ENCODE measurements around the gene TBL3.
A peak's percentile ranks its signal among the peaks of the same experiment; 100 is the strongest.

The TBL3 gene

DNA sequence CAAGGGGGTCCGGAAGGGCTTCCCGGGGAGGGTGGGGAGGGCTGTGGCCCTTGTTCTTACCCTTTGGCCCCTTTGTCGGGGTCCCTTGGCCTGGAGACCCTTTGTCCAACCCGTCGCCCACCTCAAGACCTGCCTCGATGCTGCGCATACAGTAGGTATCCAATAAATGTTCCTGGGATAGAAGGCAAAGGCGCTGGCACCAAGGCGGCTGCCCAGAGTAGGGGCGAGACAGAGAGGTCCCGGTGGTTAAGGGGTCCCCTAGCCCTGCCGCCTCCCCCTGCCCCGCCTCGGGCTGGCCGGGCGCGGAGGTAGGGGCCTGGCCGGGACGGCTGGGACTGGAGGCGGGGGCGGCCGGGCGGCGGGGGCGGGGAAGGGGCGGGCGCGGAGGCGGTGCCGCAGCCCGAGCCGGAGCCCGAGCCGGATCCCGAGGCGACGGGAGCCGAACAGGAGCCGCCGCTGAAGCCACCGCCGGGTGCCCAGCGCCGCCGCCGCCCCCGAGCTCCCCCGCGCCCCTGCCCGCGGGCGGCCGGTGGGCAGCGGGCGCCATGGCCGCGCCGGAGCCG is 54.7 kb downstream of the TBL3 start, which contains the start of gene NHERF2:
Gene NHERF2, plus strand, starts transcription at position 442 of the 563 bp plus-strand sequence. Its CDS starts 104 bp downstream, at position 546.
- H3K9me3 ChIP-seq (ENCODE audit: severe bottlenecking) = no peaks in the 10 kb centered on the region
- H3K4me3 ChIP-seq (ENCODE audit: severe bottlenecking) = peak within 1 kb of the TSS; percentile 62
- no peaks in the 10 kb centered on the region for H3K27me3 ChIP-seq (ENCODE audit: insufficient read depth, poor library complexity, severe bottlenecking)
- DNase-seq (ENCODE audit: low spot score) (no peak), ATAC-seq (ENCODE audit: low read depth) (no peak)
- TF ChIP-seq, protein P1, sequence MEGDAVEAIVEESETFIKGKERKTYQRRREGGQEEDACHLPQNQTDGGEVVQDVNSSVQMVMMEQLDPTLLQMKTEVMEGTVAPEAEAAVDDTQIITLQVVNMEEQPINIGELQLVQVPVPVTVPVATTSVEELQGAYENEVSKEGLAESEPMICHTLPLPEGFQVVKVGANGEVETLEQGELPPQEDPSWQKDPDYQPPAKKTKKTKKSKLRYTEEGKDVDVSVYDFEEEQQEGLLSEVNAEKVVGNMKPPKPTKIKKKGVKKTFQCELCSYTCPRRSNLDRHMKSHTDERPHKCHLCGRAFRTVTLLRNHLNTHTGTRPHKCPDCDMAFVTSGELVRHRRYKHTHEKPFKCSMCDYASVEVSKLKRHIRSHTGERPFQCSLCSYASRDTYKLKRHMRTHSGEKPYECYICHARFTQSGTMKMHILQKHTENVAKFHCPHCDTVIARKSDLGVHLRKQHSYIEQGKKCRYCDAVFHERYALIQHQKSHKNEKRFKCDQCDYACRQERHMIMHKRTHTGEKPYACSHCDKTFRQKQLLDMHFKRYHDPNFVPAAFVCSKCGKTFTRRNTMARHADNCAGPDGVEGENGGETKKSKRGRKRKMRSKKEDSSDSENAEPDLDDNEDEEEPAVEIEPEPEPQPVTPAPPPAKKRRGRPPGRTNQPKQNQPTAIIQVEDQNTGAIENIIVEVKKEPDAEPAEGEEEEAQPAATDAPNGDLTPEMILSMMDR (IDR thresholded peaks at IDR 0.05; ENCODE audit: poor library complexity, severe bottlenecking) = no peak
- H3K27ac ChIP-seq (ENCODE audit: poor library complexity, severe bottlenecking) = peak within 1 kb of the TSS; percentile 30
- peaks cover 4% of the 10 kb centered on the region for H3K4me1 ChIP-seq (ENCODE audit: insufficient read depth, poor library complexity, severe bottlenecking)
- H3K36me3 ChIP-seq (ENCODE audit: low read depth) = no peaks in the 10 kb centered on the region

DNA sequence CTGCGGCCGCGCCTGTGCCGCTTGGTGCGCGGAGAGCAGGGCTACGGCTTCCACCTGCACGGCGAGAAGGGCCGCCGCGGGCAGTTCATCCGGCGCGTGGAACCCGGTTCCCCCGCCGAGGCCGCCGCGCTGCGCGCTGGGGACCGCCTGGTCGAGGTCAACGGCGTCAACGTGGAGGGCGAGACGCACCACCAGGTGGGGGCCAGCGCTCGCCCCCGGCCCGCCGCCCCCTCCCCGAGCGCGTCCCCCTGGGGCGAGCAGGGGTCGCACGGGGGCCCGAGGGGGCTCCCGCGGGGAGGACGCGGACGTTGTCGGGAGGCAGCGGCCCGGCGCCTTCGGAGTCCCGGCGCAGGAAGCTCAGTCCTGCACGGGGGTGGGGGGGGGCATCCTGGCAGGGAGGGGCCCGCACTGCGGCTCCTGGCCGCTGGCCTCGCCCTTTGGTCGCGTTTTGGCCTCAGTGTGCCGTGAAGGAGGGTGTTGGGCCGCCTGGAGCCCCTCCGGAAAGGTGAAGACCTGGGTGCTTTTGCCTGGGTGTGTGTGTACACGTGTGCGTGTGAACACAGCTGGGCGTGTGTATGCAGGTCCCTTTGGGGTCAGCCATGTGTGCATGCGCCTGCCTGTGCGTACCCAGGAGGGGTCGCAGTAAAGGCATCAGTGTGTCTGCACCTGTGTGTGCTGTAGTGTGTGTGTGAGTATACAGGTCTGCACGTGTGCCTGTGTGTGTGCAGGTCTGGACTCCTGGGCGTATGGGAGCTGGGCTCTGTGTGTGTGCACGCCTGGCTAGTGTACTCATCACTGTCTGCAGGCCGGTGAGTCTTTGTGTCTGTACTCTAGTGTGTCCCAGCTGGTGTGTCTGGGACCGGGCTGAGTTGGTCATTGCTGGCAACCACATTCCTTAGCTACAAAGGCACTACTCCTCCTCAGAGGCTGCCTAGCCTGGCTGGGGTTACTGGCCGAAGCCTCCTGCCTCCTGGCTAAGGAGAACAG is 55.5 kb downstream of the TBL3 start:
- Histone ChIP-seq H3K27me3 (ENCODE audit: insufficient read depth, poor library complexity, severe bottlenecking) (no peaks in the 10 kb centered on the region), H3K4me1 (ENCODE audit: insufficient read depth, poor library complexity, severe bottlenecking) (peaks cover 4% of the 10 kb centered on the region), H3K9me3 (ENCODE audit: severe bottlenecking) (no peaks in the 10 kb centered on the region), H3K36me3 (ENCODE audit: low read depth) (no peaks in the 10 kb centered on the region), H3K4me3 (ENCODE audit: severe bottlenecking) (peak overlapping the region; percentile 62), H3K27ac (ENCODE audit: poor library complexity, severe bottlenecking) (peak overlapping the region; percentile 30)
- peak; percentile 28 for ATAC-seq (ENCODE audit: low read depth)
- TF ChIP-seq, protein P1 (IDR thresholded peaks at IDR 0.05; ENCODE audit: poor library complexity, severe bottlenecking) = no peak
- no peak for DNase-seq (ENCODE audit: low spot score)

DNA sequence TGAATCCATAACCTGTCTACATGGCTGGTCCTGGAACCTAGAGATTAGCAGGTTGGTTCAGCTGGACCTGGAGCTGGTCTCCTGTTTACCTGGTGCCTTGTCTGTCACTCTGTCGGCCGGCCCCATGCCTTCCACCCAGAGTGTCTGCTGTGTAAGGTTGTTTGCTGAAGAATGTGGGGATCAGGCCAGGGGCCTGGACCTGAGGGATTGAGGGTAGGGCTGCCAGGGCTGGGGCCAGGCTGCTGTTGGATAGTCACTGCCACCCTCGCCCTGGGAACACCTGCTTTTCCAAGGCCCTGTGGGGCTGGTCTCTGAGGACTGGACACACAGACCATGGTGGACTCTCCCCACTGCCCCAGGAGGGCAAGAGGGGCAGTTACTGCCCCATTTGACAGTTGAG is 56.3 kb downstream of the TBL3 start:
- DNase-seq (ENCODE audit: low spot score) = no peak
- TF ChIP-seq, protein P1 (IDR thresholded peaks at IDR 0.05; ENCODE audit: poor library complexity, severe bottlenecking) = no peak
- Histone ChIP-seq H3K27me3 (ENCODE audit: insufficient read depth, poor library complexity, severe bottlenecking) (no peaks in the 10 kb centered on the region), H3K27ac (ENCODE audit: poor library complexity, severe bottlenecking) (peak overlapping the region; percentile 30), H3K9me3 (ENCODE audit: severe bottlenecking) (no peaks in the 10 kb centered on the region), H3K4me1 (ENCODE audit: insufficient read depth, poor library complexity, severe bottlenecking) (peaks cover under 1% of the 10 kb centered on the region), H3K4me3 (ENCODE audit: severe bottlenecking) (no peak overlapping the region), H3K36me3 (ENCODE audit: low read depth) (no peaks in the 10 kb centered on the region)
- no peak for ATAC-seq (ENCODE audit: low read depth)

DNA sequence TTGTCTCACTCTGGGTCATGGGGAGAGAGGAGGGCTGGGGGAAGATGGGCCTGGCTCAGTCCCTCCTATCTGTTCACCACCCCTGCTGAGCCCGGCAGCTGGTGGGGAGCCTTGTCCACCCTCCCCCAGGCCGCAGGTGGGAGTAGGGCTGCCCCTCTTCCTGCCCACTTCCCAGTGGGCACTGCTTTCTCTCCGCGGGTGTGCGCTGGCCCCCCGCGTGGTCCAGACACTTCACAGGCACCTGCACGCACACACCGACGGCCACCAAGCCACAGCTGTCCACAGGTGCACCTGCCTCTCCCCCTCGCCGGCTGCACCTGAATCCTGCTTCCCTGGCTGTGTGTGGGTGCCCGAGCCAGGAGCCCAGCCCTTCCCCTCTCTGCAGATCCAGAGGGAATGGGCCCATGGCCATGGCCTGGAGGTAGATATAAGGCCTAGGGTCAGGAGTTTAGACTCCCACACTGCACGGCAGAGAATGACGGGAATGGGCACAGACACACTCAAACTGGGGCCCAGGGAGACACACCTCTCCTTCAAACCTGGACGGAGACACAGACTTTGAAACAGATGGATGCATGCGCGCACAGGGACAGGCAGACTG is 56.9 kb downstream of the TBL3 start:
- H3K4me1 ChIP-seq (ENCODE audit: insufficient read depth, poor library complexity, severe bottlenecking) = peaks cover 7% of the 10 kb centered on the region
- no peak overlapping the region for H3K27ac ChIP-seq (ENCODE audit: poor library complexity, severe bottlenecking)
- H3K27me3 ChIP-seq (ENCODE audit: insufficient read depth, poor library complexity, severe bottlenecking) = no peaks in the 10 kb centered on the region
- DNase-seq (ENCODE audit: low spot score) (no peak), ATAC-seq (ENCODE audit: low read depth) (no peak)
- H3K4me3 ChIP-seq (ENCODE audit: severe bottlenecking) = no peak overlapping the region
- no peaks in the 10 kb centered on the region for H3K9me3 ChIP-seq (ENCODE audit: severe bottlenecking)
- no peaks in the 10 kb centered on the region for H3K36me3 ChIP-seq (ENCODE audit: low read depth)
- TF ChIP-seq, protein P1 (IDR thresholded peaks at IDR 0.05; ENCODE audit: poor library complexity, severe bottlenecking) = no peak
